Suprapubic skin (tissue), 3 donors: Measurements from ENCODE around the gene DLG3.

Experiments used
- POLR2A ChIP-seq, 2 donors: fragments of 450-650 bp; IDR thresholded peaks; one replicate each; pipeline ENCODE4 v1.6.1; 2017; ENCODE audit warnings: antibody characterized with exemption in 2 of 2, mild to moderate bottlenecking in 2 of 2, moderate library complexity in 2 of 2
- TF ChIP-seq, protein P1 (sequence below), 2 donors: fragments of 200-600 bp in 1 of 2; fragments of 450-650 bp in 1 of 2; sonication (generic) in 1 of 2; IDR thresholded peaks; one replicate each; pipeline ENCODE4 v1.5.1; 2016 to 2019; ENCODE audit warnings: antibody characterized with exemption in 2 of 2, mild to moderate bottlenecking in 1 of 2, moderate library complexity in 1 of 2

- TF ChIP-seq, protein P1, sequence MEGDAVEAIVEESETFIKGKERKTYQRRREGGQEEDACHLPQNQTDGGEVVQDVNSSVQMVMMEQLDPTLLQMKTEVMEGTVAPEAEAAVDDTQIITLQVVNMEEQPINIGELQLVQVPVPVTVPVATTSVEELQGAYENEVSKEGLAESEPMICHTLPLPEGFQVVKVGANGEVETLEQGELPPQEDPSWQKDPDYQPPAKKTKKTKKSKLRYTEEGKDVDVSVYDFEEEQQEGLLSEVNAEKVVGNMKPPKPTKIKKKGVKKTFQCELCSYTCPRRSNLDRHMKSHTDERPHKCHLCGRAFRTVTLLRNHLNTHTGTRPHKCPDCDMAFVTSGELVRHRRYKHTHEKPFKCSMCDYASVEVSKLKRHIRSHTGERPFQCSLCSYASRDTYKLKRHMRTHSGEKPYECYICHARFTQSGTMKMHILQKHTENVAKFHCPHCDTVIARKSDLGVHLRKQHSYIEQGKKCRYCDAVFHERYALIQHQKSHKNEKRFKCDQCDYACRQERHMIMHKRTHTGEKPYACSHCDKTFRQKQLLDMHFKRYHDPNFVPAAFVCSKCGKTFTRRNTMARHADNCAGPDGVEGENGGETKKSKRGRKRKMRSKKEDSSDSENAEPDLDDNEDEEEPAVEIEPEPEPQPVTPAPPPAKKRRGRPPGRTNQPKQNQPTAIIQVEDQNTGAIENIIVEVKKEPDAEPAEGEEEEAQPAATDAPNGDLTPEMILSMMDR (IDR thresholded peaks at IDR 0.05) = no peak
- no peak for TF ChIP-seq POLR2A (IDR thresholded peaks at IDR 0.05)
Measured at GRCh38 chrX:70554081-70554480, 109.4 kb downstream of the DLG3 start.
